Esophagus muscularis mucosa (tissue), 4 donors: ENCODE measurements around the gene ADAMTS17. TPM values are rescaled to one million over a fixed set of nuclear protein-coding genes. Genes with fewer than 3 reads are reported as not detected.

Experiments used
- DNase-seq: peaks from one replicate; pipeline ENCODE4 v3.0.0-alpha.2; 2017; ENCODE audit errors: extremely low spot score
- H3K27ac ChIP-seq, 4 donors: fragments of 200-600 bp; sonication (generic); replicated peaks in 1 of 4; 1 replicate in 3 of 4; 2 replicates in 1 of 4; pipeline ENCODE4 v1.5.1; 2016 to 2019; ENCODE audit warnings: mild to moderate bottlenecking in 1 of 4
- H3K27me3 ChIP-seq, 4 donors: fragments of 200-600 bp; sonication (generic); one replicate each; pipeline versions ENCODE4 v1.5.1 to v1.6.0; 2016 to 2019
- H3K36me3 ChIP-seq, 4 donors: fragments of 200-600 bp; sonication (generic); one replicate each; pipeline ENCODE4 v1.5.1; 2016 to 2019
- H3K4me1 ChIP-seq, 4 donors: fragments of 200-600 bp; sonication (generic); one replicate each; pipeline ENCODE4 v1.5.1; 2016 to 2019
- H3K4me3 ChIP-seq, 4 donors: fragments of 200-600 bp; sonication (generic); 1 replicate in 2 of 4; 2 replicates in 2 of 4; pipeline ENCODE4 v1.5.1; 2016 to 2019; ENCODE audit warnings: mild to moderate bottlenecking in 4 of 4, moderate library complexity in 1 of 4
- H3K9me3 ChIP-seq, 4 donors: fragments of 200-600 bp; sonication (generic); 1 replicate in 3 of 4; 2 replicates in 1 of 4; pipeline ENCODE4 v1.5.1; 2016 to 2019
- EP300 ChIP-seq: sonication (generic); formaldehyde crosslinking; IDR thresholded peaks from one replicate; pipeline ENCODE4 v1.6.1; 2017; ENCODE audit warnings: antibody characterized with exemption
- POLR2A ChIP-seq: fragments of 450-650 bp; IDR thresholded peaks from one replicate; pipeline ENCODE4 v1.6.1; 2017; ENCODE audit warnings: antibody characterized with exemption, moderate library complexity, mild to moderate bottlenecking, low read depth
- POLR2AphosphoS5 ChIP-seq, 2 donors: sonication (generic); formaldehyde crosslinking; IDR thresholded peaks; one replicate each; pipeline ENCODE4 v1.6.1; 2017; ENCODE audit warnings: antibody characterized with exemption in 2 of 2
- WGBS: methylation state at CpG from one replicate; pipeline ENCODE4 v1.1.5; 2018; 5-methylcytosine and 5-hydroxymethylcytosine counted together
- intact Hi-C: fragments of 100-400 bp; cut with DNase I; formaldehyde crosslinking; loops from one replicate; pipeline ENCODE4 v1.15.1; 2023
- total RNA-seq, 4 donors: library from RNA; depleted of rRNA; stranded (reverse); fragments of >200 nt; gene quantifications; one replicate each; pipeline versions ENCODE4 v1.1.0 to v1.2.1, GENCODE V29; 2016
- TF ChIP-seq, protein P1 (sequence below), 3 experiments: fragments of 200-600 bp in 2 of 3; fragments of 450-650 bp in 1 of 3; sonication (generic) in 2 of 3; IDR thresholded peaks; one replicate each; pipeline ENCODE4 v1.5.1; 2017 to 2019; ENCODE audit warnings: antibody characterized with exemption in 3 of 3, mild to moderate bottlenecking in 2 of 3, moderate library complexity in 1 of 3

The ADAMTS17 gene
- total RNA-seq, 4 donors from 2014 or later, result 5.3 to 12.0 (median 6.6) TPM

- peak; percentile 57 for DNase-seq
- no peaks in the 10 kb centered on the region for H3K36me3 ChIP-seq
- no peak overlapping the region for H3K4me3 ChIP-seq
- TF ChIP-seq EP300 (no peak), POLR2AphosphoS5 (IDR thresholded peaks at IDR 0.05) (no peak), POLR2A (no peak)
- TF ChIP-seq, protein P1, sequence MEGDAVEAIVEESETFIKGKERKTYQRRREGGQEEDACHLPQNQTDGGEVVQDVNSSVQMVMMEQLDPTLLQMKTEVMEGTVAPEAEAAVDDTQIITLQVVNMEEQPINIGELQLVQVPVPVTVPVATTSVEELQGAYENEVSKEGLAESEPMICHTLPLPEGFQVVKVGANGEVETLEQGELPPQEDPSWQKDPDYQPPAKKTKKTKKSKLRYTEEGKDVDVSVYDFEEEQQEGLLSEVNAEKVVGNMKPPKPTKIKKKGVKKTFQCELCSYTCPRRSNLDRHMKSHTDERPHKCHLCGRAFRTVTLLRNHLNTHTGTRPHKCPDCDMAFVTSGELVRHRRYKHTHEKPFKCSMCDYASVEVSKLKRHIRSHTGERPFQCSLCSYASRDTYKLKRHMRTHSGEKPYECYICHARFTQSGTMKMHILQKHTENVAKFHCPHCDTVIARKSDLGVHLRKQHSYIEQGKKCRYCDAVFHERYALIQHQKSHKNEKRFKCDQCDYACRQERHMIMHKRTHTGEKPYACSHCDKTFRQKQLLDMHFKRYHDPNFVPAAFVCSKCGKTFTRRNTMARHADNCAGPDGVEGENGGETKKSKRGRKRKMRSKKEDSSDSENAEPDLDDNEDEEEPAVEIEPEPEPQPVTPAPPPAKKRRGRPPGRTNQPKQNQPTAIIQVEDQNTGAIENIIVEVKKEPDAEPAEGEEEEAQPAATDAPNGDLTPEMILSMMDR (IDR thresholded peaks at IDR 0.05), result no peak
- no peaks in the 10 kb centered on the region for H3K27me3 ChIP-seq
- peaks cover 0 to 27% (median 24%) of the 10 kb centered on the region in 4 donors for H3K4me1 ChIP-seq
- intact Hi-C loops, result no loop called here
- H3K27ac ChIP-seq, result peak overlapping the region in 1 of 4 donors; percentile 46
- 95% methylated on average over 15 of the region's 15 CpGs for WGBS
- H3K9me3 ChIP-seq, result no peaks in the 10 kb centered on the region
Measured at GRCh38 chr15:100285641-100286295, 56.0 kb downstream of the ADAMTS17 start.

DNA sequence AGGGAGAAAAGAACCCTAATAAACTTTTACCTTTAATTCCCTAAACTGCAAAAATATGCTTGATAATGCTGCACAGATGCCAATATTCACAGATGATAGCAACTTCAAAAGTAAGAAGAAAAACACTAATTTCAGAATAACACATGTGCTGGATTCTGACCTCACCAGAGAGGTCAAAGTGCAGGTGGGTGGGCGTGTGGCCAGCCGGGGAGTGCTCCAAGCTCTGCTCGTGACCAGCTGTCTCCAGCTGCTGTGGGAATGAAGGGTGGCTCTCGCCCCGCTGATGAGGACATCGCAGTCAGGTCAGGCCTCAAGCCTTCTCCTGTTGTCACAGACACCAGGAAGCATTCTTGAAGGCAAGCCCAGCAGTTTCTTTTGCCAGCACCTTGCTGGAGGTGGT lies 57.1 kb downstream of the ADAMTS17 start:
- Histone ChIP-seq H3K36me3 (no peaks in the 10 kb centered on the region), H3K27ac (peak overlapping the region; percentile 10 to 56 (median 32)), H3K4me1 (peaks cover 0 to 30% (median 25%) of the 10 kb centered on the region in 4 donors), H3K27me3 (no peaks in the 10 kb centered on the region), H3K9me3 (no peaks in the 10 kb centered on the region), H3K4me3 (no peak overlapping the region)
- TF ChIP-seq POLR2A (no peak), POLR2AphosphoS5 (IDR thresholded peaks at IDR 0.05) (peak; percentile 78 to 84)
- intact Hi-C loops, result no loop called here
- DNase-seq, result peak; percentile 94
- WGBS, result 28% methylated on average over 6 of the region's 6 CpGs

DNA sequence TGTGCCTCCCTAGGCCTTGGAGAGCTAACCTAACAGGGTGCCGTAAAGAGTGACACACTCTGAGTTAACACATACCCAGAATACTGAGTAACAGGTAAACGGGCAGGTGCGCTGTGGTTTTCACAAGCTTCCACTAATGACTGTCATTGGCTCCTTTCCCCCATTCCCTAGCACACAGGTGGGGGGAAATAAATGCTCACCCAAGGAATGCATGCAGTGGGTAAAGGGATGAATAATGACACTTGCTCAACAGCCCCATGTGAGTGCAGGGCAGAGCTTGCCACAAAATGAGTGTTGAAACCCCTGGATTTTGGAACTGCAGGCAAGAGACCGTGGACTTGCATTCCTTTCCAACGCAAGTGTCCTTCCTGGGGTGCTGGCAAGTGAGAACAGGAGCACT lies 57.6 kb downstream of the ADAMTS17 start:
- H3K27ac ChIP-seq, result peak overlapping the region; percentile 10 to 56 (median 32)
- WGBS, result 82% methylated on average over 5 of the region's 5 CpGs
- no peaks in the 10 kb centered on the region for H3K27me3 ChIP-seq
- TF ChIP-seq EP300 (no peak), POLR2AphosphoS5 (IDR thresholded peaks at IDR 0.05) (no peak), POLR2A (no peak)
- TF ChIP-seq, protein P1 (IDR thresholded peaks at IDR 0.05), result no peak
- peak; percentile 83 for DNase-seq
- H3K4me1 ChIP-seq, result peaks cover 0 to 33% (median 26%) of the 10 kb centered on the region in 4 donors
- intact Hi-C loops, result no loop called here
- no peaks in the 10 kb centered on the region for H3K9me3 ChIP-seq
- no peaks in the 10 kb centered on the region for H3K36me3 ChIP-seq
- H3K4me3 ChIP-seq, result no peak overlapping the region

- intact Hi-C loops, result no loop called here
- peaks cover 0 to 32% (median 29%) of the 10 kb centered on the region in 4 donors for H3K4me1 ChIP-seq
- peak; percentile 86 for DNase-seq
- no peaks in the 10 kb centered on the region for H3K36me3 ChIP-seq
- WGBS, result 88% methylated on average over 30 of the region's 30 CpGs
- no peak overlapping the region for H3K27ac ChIP-seq
- H3K9me3 ChIP-seq, result no peaks in the 10 kb centered on the region
- H3K4me3 ChIP-seq, result no peak overlapping the region
- no peak for TF ChIP-seq POLR2A
- H3K27me3 ChIP-seq, result no peaks in the 10 kb centered on the region
Measured at GRCh38 chr15:100281096-100281917, 60.5 kb downstream of the ADAMTS17 start.

GRCh38 chr15:100279849-100280248 lies 61.9 kb downstream of the ADAMTS17 start:
- whole genome bisulfite sequencing, result 76% methylated on average over 2 of the region's 2 CpGs
- intact Hi-C loops, result no loop called here
- Histone ChIP-seq H3K36me3 (no peaks in the 10 kb centered on the region), H3K4me1 (peaks cover 0 to 19% (median 15%) of the 10 kb centered on the region in 4 donors), H3K27ac (no peak overlapping the region), H3K27me3 (no peaks in the 10 kb centered on the region), H3K9me3 (no peaks in the 10 kb centered on the region), H3K4me3 (no peak overlapping the region)
- TF ChIP-seq POLR2A (no peak), EP300 (no peak), POLR2AphosphoS5 (IDR thresholded peaks at IDR 0.05) (no peak)
- TF ChIP-seq, protein P1 (IDR thresholded peaks at IDR 0.05), result no peak
- DNase-seq, result peak; percentile 53
